HG03045 (cell line): Measurements from ENCODE around the gene SLC25A25.

Experiments
- ATAC-seq: cut with Tn5 transposase; IDR thresholded peaks from one replicate; pipeline ENCODE4 v1.9.1; 2021; ENCODE audit warnings: mild to moderate bottlenecking, moderate library complexity; ENCODE audit not compliant: unreplicated experiment

SLC25A25 gene

GRCh38 chr9:128143525-128144238 is 75.7 kb downstream of the SLC25A25 start:
- ATAC-seq: no peak

- ATAC-seq: no peak
Measured at GRCh38 chr9:128144239-128145181, 76.5 kb downstream of the SLC25A25 start.

GRCh38 chr9:128145536-128145935 is 77.5 kb downstream of the SLC25A25 start:
- no peak for ATAC-seq

GRCh38 chr9:128145951-128146351 is 77.9 kb downstream of the SLC25A25 start:
- ATAC-seq: no peak

- no peak for ATAC-seq
Measured at GRCh38 chr9:128146591-128147120, 78.6 kb downstream of the SLC25A25 start.

- ATAC-seq: no peak
Measured at GRCh38 chr9:128148509-128149000, 80.5 kb downstream of the SLC25A25 start.

GRCh38 chr9:128149001-128149701 is 81.1 kb downstream of the SLC25A25 start, which contains the start of gene LCN2:
LCN2 (plus strand) TSS chr9:128149453; CDS start chr9:128149526, 73 bp downstream.
- ATAC-seq: no peak

- ATAC-seq: no peak
Measured at GRCh38 chr9:128149951-128150593, 82.0 kb downstream of the SLC25A25 start.

GRCh38 chr9:128150594-128151308 is 82.7 kb downstream of the SLC25A25 start:
- no peak for ATAC-seq

GRCh38 chr9:128151309-128152132 is 83.5 kb downstream of the SLC25A25 start:
- ATAC-seq: no peak

GRCh38 chr9:128152133-128153059 is 84.4 kb downstream of the SLC25A25 start:
- no peak for ATAC-seq

GRCh38 chr9:128153060-128153946 is 85.3 kb downstream of the SLC25A25 start:
- ATAC-seq: no peak

- ATAC-seq: no peak
Measured at GRCh38 chr9:128153947-128154695, 86.1 kb downstream of the SLC25A25 start.

GRCh38 chr9:128155736-128156500 is 87.9 kb downstream of the SLC25A25 start:
- no peak for ATAC-seq
